Measurements from ENCODE around the gene NINJ1.
A peak's percentile ranks its signal among the peaks of the same experiment; 100 is the strongest.

Gene NINJ1

DNA sequence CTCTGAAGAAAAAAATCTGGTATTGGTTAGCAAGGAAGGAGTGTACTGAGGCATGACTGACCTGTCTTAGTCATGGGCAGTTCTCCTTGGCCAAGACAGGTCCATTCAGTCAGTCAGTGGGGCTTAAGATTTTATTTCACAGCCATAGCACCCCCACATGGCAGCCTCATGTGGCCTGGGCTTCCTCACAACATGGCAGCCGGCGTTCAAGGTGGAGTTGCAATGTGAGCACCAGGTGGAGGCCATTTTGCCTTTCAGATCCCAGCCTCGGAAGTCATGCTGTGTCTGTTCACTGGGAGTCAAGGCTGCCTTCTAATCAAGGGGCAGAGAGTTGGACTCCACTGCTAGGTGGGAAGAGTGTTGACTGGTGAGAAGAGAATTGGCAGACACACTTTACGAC, 48.4 kb downstream of the NINJ1 start:
- DNase-seq = no peak

DNA sequence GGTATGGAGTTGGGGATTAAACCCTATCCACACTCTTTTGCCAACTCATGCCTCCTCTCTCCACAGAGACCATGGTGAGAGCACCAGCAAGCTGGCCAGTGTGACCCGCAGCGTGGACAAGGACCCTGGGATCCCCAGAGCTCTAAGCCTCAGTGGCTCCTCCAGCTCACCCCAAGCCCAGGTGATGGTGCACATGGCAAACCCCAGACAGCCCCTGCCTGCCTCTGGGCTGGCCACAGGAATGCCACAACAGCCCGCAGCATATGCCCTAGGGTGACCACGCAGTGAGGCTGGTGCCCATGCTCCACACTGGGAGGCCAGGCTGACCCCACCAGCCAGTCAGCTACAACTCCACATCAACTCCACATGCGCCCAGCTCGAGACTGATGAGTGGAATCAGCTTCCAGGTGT, 49.6 kb downstream of the NINJ1 start:
- no peak for DNase-seq

DNA sequence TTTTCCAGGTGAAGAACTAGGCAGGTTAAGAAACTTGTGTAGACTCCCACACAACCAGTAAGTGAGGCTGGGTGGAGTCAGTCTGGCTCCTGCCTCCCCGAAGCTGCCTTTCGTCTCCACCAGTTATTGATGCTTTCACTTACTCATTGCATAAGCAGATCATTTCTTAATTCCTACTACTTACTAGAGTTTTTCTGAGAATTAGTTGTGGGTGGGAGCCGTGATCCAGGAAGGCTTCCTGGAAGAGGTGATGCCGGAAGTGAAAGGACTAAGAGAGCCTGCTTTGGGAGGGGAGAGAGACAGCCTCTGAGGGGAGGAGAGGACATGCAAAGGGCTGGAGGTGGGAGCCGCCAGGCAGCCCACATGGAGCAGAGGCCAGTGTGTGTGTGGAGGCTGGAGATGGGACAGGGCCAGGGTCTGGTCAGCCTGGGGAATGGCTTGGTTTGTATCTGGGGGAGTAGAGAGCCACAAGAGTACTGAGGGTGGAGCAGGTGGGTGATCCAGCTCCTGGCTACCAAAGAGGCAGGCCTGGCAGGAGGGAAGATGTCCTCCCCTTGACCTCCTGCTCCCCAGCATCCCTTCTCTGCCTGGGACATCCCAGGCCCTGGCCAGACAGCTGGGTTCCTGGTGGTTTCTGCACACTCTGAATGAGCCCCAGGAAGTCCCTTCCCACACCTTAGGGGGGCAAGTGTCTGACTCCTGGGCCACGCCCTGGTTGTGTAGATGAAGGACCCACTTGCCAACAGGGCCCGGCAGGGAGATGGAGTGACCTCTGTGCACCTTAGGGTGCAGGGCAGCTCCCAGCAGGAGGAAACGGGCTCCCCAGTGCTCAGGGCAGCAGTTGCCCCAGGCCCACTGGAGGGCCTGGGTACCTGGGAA, 50.2 kb downstream of the NINJ1 start:
- DNase-seq = peak; percentile 6

DNA sequence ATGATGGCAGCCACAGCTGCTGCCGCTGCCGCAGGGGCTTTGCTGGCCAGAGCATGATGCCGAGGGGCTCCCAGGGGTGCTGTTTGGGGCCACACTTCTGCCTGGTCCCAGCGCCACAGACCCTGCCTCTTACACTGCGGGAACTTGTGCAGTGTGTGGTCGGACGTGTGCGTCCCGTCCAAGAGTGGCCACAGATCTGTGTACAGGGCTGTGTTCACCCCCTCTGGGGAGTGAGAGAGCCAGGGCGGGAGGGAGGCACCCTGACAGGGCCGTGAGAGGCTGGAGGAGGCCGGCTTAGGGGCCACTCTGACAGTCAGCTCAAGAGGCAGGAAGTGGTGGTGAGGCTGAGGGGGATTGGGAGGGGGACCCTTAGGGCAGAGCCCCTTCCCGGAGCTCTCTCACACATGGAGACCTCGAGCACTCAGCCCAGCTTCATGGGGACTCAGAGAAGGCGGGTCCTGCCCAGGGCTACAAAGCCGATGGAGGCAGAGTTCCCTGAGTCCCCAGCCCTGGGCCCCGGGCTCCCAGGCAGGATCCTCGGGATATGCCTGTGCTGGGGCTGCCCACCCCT, 51.1 kb downstream of the NINJ1 start:
- peak; percentile 6 for DNase-seq

DNA sequence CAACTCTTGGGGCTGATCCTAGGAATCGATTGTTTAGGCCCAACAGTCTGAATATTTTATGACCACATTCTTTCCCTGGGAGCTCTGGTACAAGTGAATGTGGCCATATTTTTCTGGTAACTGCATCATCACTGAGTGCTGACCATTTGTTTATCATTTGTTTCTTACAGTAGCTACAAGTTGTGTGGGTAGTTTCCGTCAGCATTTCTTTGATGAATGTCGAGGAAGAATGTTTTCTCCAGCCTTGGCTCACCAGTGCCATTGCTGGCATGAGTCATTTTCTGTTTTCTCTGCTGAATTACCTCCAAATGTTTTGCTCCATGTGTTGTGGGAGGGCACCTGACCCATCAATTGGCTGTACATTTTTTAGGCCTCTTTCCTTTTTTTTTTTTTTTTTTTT, 52.1 kb downstream of the NINJ1 start:
- no peak for DNase-seq

DNA sequence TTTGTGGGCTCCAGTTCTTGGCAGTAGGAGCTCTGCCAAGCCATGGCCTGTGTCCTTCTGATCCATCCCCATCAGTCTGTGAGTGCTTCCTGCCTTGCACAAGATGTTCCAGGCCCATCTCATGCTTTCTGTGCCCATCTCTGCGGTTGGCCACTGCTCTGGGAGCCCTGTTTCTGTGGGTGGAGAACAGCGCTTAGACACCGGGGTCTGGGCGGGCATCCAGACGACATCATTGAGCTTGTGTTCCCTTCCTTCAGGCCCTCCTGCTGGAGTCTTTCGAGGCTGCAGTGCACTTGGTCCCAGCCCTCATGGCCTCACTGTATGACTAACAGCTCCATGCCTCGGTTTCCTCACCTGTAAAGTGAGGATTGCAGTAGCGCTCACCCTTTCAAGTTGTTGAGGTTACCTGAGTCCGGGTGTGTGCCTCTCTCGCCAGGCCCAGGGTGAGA, 52.9 kb downstream of the NINJ1 start:
- no peak for DNase-seq

- DNase-seq = peak; percentile 4
Measured at GRCh38 chr9:93080406-93080805, 53.6 kb downstream of the NINJ1 start.

GRCh38 chr9:93079371-93079770, 54.7 kb downstream of the NINJ1 start:
- DNase-seq = peak; percentile 4

DNA sequence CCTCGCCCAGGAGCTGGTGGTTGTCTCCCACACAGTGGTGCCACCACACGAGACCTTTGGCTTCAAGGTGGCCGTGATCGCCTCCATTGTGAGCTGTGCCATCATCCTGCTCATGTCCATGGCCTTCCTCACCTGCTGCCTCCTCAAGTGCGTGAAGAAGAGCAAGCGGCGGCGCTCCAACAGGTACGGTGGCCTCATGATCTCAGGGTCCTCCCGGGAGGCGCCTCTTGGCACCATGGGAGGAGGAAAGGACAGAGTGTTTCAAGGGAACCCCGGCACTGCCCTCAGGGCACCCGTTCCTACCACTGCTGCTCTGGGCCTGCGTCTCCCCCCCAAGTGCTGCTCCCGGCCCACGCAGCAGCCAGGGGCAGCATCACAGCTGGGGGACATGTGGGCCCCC, 56.2 kb downstream of the NINJ1 start:
- DNase-seq = no peak

- DNase-seq = no peak
Measured at GRCh38 chr9:93077367-93077766, 56.7 kb downstream of the NINJ1 start.

DNA sequence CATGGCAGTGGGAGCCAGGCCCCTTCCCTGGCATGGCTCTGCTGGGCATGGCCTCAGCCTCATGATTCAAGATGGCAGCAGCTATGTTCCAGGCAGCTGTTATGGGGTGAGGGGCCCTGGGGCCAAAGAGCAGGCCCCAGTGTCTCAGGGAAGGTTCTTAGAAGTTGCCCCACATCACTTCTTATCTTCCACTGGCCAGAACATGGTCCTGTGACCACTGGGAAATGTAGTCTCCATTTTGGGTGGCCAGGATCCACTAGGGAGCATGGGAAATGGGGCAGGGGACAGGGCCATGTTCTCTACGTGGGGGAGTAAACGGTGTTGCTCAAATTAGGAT, 57.3 kb downstream of the NINJ1 start:
- no peak for DNase-seq

- no peak for DNase-seq
Measured at GRCh38 chr9:93076101-93076791, 57.8 kb downstream of the NINJ1 start.

DNA sequence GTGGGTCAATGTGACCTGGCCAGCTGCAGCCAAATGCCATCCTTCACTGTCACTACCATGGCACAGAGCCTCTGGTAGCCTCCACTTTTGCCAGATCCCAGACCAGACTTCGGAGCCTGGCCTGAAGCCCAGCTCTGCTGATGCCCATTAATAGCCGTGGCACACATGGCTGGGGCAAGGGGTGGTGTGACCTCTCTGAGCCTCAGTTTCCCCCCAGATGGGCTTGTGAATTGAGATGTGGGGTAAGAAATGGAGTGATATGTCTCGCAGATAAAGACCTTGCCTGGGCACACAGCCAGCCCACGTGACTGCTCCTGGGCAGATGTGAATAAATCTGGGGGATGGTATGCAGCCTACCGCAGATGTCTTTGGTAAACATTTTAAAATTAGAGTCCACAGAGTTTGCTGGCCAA, 61.7 kb downstream of the NINJ1 start:
- DNase-seq = no peak

Data from activated CD4-positive, alpha-beta T cell treated with anti-CD3 and anti-CD28 coated beads for 1 hour (primary cell).